ENCODE measurements around the gene HTRA3.

DNA sequence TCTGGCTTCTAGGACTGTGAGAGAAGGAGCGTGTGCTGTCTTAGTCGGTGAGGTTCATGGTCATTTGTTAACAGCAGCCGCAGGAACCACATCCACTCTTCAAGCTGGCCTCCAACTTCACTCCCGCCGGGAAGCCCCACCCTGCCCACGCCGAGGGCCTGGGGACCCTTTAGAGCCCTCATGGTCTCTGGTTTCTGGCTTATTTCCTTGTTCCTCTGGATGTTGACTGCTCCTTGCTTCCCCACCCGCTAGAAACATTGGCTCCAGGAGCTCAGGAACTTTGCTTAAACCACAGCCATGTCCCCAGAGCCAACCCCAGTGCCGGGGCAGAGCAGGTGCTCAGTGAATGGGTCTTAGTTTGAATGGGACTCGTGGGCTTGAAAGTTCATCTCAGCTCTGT, 40.8 kb downstream of the HTRA3 start:
- TF ChIP-seq EZH2 (IDR thresholded peaks at IDR 0.05; ENCODE audit: low read length, unreplicated experiment) = no peak
- TF ChIP-seq CTCF (conservative IDR thresholded peaks at IDR 0.05; ENCODE audit: low read depth, low read length) = no peak
- TF ChIP-seq EZH2phosphoT487 (IDR thresholded peaks at IDR 0.05; ENCODE audit: borderline replicate concordance, low read length) = no peak
